WTC11 (cell line): Measurements from ENCODE around the gene CTNNAL1.

ENCODE experiments used
- AFF4 ChIP-seq: sonication (generic); formaldehyde crosslinking; IDR thresholded peaks from 2 replicates; pipeline ENCODE4 v1.8.1; 2023; ENCODE audit warnings: mild to moderate bottlenecking, missing genetic modification reagents, borderline replicate concordance
- CTCF ChIP-seq: fragments of 200-600 bp; IDR thresholded peaks from 2 replicates; pipeline ENCODE4 v1.8.0; 2022; ENCODE audit warnings: antibody characterized with exemption
- MLX ChIP-seq: sonication (generic); formaldehyde crosslinking; IDR thresholded peaks from 2 replicates; pipeline ENCODE4 v1.8.1; 2023; ENCODE audit warnings: mild to moderate bottlenecking, missing genetic modification reagents, moderate library complexity
- SP1 ChIP-seq: sonication (generic); formaldehyde crosslinking; conservative IDR thresholded peaks from 2 replicates; pipeline ENCODE4 v1.8.1; 2022; ENCODE audit warnings: missing genetic modification reagents
- USF2 ChIP-seq: sonication (generic); formaldehyde crosslinking; IDR thresholded peaks from 2 replicates; pipeline ENCODE4 v1.8.1; 2023; ENCODE audit warnings: mild to moderate bottlenecking, missing genetic modification reagents, moderate library complexity

GRCh38 chr9:108897324-108898096 is 115.8 kb downstream of the CTNNAL1 start:
- no peak for TF ChIP-seq CTCF
- no peak for TF ChIP-seq USF2
- TF ChIP-seq SP1: no peak
- no peak for TF ChIP-seq MLX (CRISPR knock-in tag)
- no peak for TF ChIP-seq AFF4 (CRISPR knock-in tag)
